Muscle of arm (tissue), 12 donors: ENCODE results near the gene CYS1. TPM values are rescaled to one million over a fixed set of nuclear protein-coding genes. Genes with fewer than 3 reads are reported as not detected.

Experiments used
- DNase-seq: peaks from one replicate; pipeline ENCODE4 v3.0.0-alpha.2; 2013
- polyA plus RNA-seq, 12 donors: library from polyadenylated mRNA; unstranded; fragments of 120-200 nt; gene quantifications; one replicate each; pipeline ENCODE4 v1.2.1, GENCODE V29; 2013; ENCODE audit not compliant: insufficient read length in 12 of 12

CYS1 gene
- polyA plus RNA-seq, 12 donors = 3.8 to 20.2 (median 10.6) TPM; not detected in 1

- DNase-seq = no peak
Measured at GRCh38 chr2:10052216-10052615, 28.0 kb downstream of the CYS1 start.

- DNase-seq = peak; percentile 66
Measured at GRCh38 chr2:10048501-10049171, 31.6 kb downstream of the CYS1 start.

- DNase-seq = no peak
Measured at GRCh38 chr2:10047616-10048500, 32.4 kb downstream of the CYS1 start.

- DNase-seq = no peak
Measured at GRCh38 chr2:10046931-10047330, 33.3 kb downstream of the CYS1 start.

GRCh38 chr2:10045561-10046355 is 34.5 kb downstream of the CYS1 start:
- DNase-seq = no peak

GRCh38 chr2:10043906-10044601 is 36.2 kb downstream of the CYS1 start:
- DNase-seq = peak; percentile 96

GRCh38 chr2:10043256-10043905 is 36.8 kb downstream of the CYS1 start, which contains the start of gene KLF11:
TSS of gene KLF11 (plus strand) at chr2:10043550. CDS start at chr2:10043717, 167 bp downstream.
- peak; percentile 87 for DNase-seq

- peak; percentile 82 for DNase-seq
Measured at GRCh38 chr2:10042301-10043161, 37.7 kb downstream of the CYS1 start.

- DNase-seq = no peak
Measured at GRCh38 chr2:10041711-10042110, 38.5 kb downstream of the CYS1 start.

DNA sequence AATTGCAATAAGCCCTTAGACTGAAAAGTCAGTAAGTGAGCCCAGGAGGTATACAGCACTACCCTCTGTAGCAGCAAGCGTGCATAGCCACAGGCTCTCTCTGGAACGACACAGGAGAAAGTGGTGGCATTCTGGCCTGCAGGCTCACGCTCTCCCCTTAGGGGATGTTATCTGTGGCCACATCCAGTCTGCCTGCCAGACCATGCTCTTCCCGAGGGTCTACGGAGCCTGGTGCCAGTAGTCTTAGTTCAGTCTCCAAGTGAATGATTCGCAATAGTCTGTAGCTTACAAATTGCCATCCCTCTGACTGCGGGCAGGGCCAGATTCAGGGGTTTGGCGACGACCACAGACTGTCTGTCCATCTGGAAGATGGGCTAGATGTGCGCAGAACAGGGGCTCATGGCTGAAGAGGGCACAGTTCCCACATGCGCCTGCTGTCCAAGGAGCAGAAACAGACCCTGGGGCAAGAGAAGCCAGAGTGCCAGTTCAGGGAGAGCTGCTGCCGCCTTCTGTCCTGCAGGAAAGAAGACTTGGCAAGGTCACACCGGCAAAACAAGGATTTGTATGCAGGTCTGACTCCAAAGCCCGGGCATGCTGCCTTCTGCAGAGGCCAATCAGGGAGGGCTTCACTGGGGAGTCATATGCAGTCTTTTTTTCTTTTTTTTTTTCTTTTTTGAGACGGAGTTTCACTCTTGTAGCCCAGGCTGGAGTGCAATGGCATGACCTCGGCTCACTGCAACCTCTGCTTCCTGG is 40.4 kb downstream of the CYS1 start:
- DNase-seq = no peak

DNA sequence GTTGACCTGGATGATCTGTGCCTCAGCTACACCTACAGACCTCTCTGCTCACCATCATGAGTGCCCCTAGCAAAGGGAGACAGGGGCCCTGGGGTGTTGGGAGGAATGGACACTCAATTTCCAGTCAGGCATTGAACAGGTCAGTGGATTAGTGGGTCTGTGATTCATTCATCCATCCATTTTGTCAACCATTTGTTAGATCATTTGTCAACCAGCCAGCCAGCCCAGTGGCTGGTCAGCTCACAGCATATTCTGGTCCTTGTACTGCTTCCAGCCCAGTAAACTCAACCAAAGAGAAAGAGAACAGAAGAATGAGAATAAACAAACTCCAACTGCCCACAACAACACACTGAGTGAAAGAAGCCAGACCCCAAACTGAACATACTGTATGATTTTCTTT is 41.5 kb downstream of the CYS1 start:
- DNase-seq = no peak

DNA sequence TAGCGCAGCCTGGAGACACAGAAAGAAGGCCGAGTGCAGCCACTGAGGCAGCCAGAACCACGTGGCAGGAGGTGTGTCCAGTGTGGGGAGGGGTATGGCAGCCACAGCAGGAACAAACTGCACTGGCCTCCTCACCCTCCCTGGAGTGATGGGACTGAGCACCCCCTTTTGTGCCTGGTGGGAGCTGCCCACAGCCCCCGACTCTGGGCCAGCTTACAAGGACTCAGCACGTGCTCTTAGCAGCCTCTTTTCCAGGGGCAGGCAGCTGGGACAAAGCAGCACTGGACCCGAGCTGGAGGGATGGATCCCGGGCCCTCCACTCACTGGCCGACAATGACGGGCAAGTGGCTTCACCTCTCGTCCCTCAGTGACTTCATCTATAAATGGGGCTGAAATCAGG is 42.1 kb downstream of the CYS1 start:
- DNase-seq = no peak

GRCh38 chr2:10036095-10036884 is 43.9 kb downstream of the CYS1 start:
- no peak for DNase-seq

- DNase-seq = no peak
Measured at GRCh38 chr2:10035633-10036032, 44.6 kb downstream of the CYS1 start.

GRCh38 chr2:10035053-10035422 is 45.2 kb downstream of the CYS1 start:
- no peak for DNase-seq

- no peak for DNase-seq
Measured at GRCh38 chr2:10034333-10035052, 45.7 kb downstream of the CYS1 start.

DNA sequence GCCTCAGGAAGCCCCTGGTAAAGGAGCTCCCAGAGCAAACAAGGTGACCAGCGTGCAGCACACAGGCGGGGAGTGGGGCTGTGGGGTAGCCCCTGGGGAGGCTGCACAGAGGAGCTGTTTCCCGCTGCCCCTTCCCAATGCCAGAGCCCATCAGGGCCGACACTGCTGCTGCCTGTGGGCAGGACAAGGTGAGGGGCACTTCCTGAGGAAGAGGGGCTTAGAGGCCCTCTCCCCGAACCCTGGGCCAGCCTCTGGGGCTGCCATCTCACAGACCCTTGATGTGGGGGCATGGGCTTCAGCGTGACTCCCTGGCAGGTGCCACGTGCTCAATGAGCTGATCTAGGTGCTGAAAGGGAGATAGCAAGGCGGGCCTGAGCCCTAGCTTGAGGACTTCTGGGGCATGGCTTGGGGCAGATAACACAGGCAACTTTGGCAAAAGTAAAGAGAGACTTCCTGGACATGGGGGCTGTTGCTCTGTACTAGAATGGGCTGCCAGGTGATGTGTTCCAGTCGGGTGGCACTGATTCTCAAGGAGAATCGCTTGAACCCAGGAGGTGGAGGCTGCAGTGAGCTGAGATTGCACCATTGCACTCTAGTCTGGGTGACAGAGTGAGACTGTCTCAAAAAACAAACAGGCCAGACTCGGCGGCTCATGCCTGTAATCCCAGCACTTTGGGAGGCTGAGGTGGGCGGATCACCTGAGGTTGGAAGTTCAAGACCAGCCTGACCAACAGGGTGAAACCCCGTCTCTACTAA is 46.8 kb downstream of the CYS1 start:
- no peak for DNase-seq
